ENCODE measurements around the gene GDE1. TPM values are rescaled to one million over a fixed set of nuclear protein-coding genes. Genes with fewer than 3 reads are reported as not detected.

Gene GDE1
- total RNA-seq, 4 donors from 2014 or later: 39.6 to 82.8 (median 59.4) TPM

GRCh38 chr16:19472482-19472881 is 49.4 kb downstream of the GDE1 start:
- no peak for TF ChIP-seq CTCF (IDR thresholded peaks at IDR 0.05)
- no peak for TF ChIP-seq POLR2A (IDR thresholded peaks at IDR 0.05)
- Histone ChIP-seq H3K27me3 (no peaks in the 10 kb centered on the region), H3K4me1 (no peaks in the 10 kb centered on the region), H3K4me3 (no peak overlapping the region), H3K9me3 (no peaks in the 10 kb centered on the region), H3K27ac (no peak overlapping the region), H3K36me3 (peaks cover 0 to 78% (median 0%) of the 10 kb centered on the region in 3 donors)
- DNase-seq: no peak

- H3K27me3 ChIP-seq: no peaks in the 10 kb centered on the region
- no peak overlapping the region for H3K27ac ChIP-seq
- H3K9me3 ChIP-seq: no peaks in the 10 kb centered on the region
- DNase-seq: no peak
- H3K4me3 ChIP-seq: no peak overlapping the region
- H3K36me3 ChIP-seq: peaks cover 0 to 75% (median 4%) of the 10 kb centered on the region in 3 donors
- no peaks in the 10 kb centered on the region for H3K4me1 ChIP-seq
- TF ChIP-seq POLR2A (IDR thresholded peaks at IDR 0.05) (no peak), CTCF (IDR thresholded peaks at IDR 0.05) (no peak)
Measured at GRCh38 chr16:19468300-19468699, 53.6 kb downstream of the GDE1 start.

- DNase-seq: no peak
- Histone ChIP-seq H3K27ac (no peak overlapping the region), H3K27me3 (no peaks in the 10 kb centered on the region), H3K36me3 (peaks cover 0 to 73% (median 4%) of the 10 kb centered on the region in 3 donors), H3K4me3 (no peak overlapping the region), H3K9me3 (no peaks in the 10 kb centered on the region), H3K4me1 (no peaks in the 10 kb centered on the region)
- TF ChIP-seq CTCF (IDR thresholded peaks at IDR 0.05) (no peak), POLR2A (IDR thresholded peaks at IDR 0.05) (no peak)
Measured at GRCh38 chr16:19463468-19464315, 58.2 kb downstream of the GDE1 start.

- TF ChIP-seq CTCF (IDR thresholded peaks at IDR 0.05): no peak
- no peak for TF ChIP-seq POLR2A (IDR thresholded peaks at IDR 0.05)
- H3K36me3 ChIP-seq: peaks cover 0 to 48% (median 0%) of the 10 kb centered on the region in 3 donors
- no peaks in the 10 kb centered on the region for H3K27me3 ChIP-seq
- H3K27ac ChIP-seq: no peak overlapping the region
- no peaks in the 10 kb centered on the region for H3K4me1 ChIP-seq
- H3K9me3 ChIP-seq: no peaks in the 10 kb centered on the region
- DNase-seq: no peak
- H3K4me3 ChIP-seq: no peak overlapping the region
Measured at GRCh38 chr16:19460397-19460796, 61.5 kb downstream of the GDE1 start.

- Histone ChIP-seq H3K36me3 (peaks cover 0 to 36% (median 0%) of the 10 kb centered on the region in 3 donors), H3K27me3 (no peaks in the 10 kb centered on the region), H3K4me3 (no peak overlapping the region), H3K27ac (no peak overlapping the region), H3K9me3 (no peaks in the 10 kb centered on the region), H3K4me1 (no peaks in the 10 kb centered on the region)
- no peak for TF ChIP-seq CTCF (IDR thresholded peaks at IDR 0.05)
- no peak for TF ChIP-seq POLR2A (IDR thresholded peaks at IDR 0.05)
- DNase-seq: no peak
Measured at GRCh38 chr16:19458722-19459379, 63.0 kb downstream of the GDE1 start.

Other genes with a start within 250 kb of the GDE1 start
- not detected for gene CLEC19A, start 236.4 kb downstream of the GDE1 start, total RNA-seq
- 100 to 1,000 TPM in 3 of 4 donors, 10 to 100 TPM in 1; 26.4 to 218 (median 175) TPM for gene TMC5, start 104.2 kb downstream of the GDE1 start, total RNA-seq
- gene CCP110, start 1.8 kb upstream of the GDE1 start, total RNA-seq: 10 to 100 TPM; 12.4 to 21.5 (median 15.6) TPM
- gene VPS35L, start 33.6 kb upstream of the GDE1 start, total RNA-seq: 10 to 100 TPM; 35.2 to 71.8 (median 45.2) TPM
- 10 to 100 TPM in 3 of 4 donors, 1 to 10 TPM in 1; 10.0 to 26.1 (median 19.9) TPM for gene KNOP1, start 196.1 kb upstream of the GDE1 start, total RNA-seq
- gene IQCK, start 196.2 kb upstream of the GDE1 start, total RNA-seq: 10 to 100 TPM in 2 of 4 donors, 1 to 10 TPM in 2; 8.2 to 42.9 (median 10.3) TPM